Hematopoietic multipotent progenitor cell treated with erythropoietin and hydrocortisone succinate and interleukin-3 and kit ligand, for 8 days (in vitro differentiated cells): ENCODE measurements around the gene ANKRD30B.
"Not testable (repeated sequence)": the region's sequence is repeated elsewhere in the genome, so short reads cannot be mapped to it uniquely, and the experiment has no call there.

Experiments used
- DNase-seq: peaks from one replicate; pipeline ENCODE4 v3.0.0-alpha.2; 2015

ANKRD30B gene

GRCh38 chr18:14858514-14858913 lies 110.5 kb downstream of the ANKRD30B start:
- not testable (repeated sequence) for DNase-seq

- DNase-seq = not testable (repeated sequence)
Measured at GRCh38 chr18:14859995-14860394, 112.0 kb downstream of the ANKRD30B start.

- not testable (repeated sequence) for DNase-seq
Measured at GRCh38 chr18:14866426-14866825, 118.5 kb downstream of the ANKRD30B start.

GRCh38 chr18:14867988-14868387 lies 120.0 kb downstream of the ANKRD30B start:
- not testable (repeated sequence) for DNase-seq

GRCh38 chr18:14868825-14869224 lies 120.9 kb downstream of the ANKRD30B start:
- DNase-seq = not testable (repeated sequence)

- not testable (repeated sequence) for DNase-seq
Measured at GRCh38 chr18:14878826-14879225, 130.9 kb downstream of the ANKRD30B start.

GRCh38 chr18:14900435-14900834 lies 152.5 kb downstream of the ANKRD30B start:
- DNase-seq = no peak
